A673 (cell line): ENCODE results near the gene NACA2.

ENCODE experiments used
- CTCF ChIP-seq: fragments of 300-800, 200-600 bp; sonication (generic); conservative IDR thresholded peaks from 2 replicates; pipeline ENCODE4 v1.5.1; 2017; ENCODE audit warnings: low read depth, mild to moderate bottlenecking, antibody characterized with exemption, low read length, moderate library complexity, mixed read lengths
- EZH2 ChIP-seq: fragments of 200-600 bp; sonication (generic); IDR thresholded peaks from 2 replicates; pipeline ENCODE4 v1.6.1; 2017; ENCODE audit warnings: borderline replicate concordance, low read depth, mild to moderate bottlenecking, mixed read lengths, antibody characterized with exemption, low read length; ENCODE audit not compliant: poor library complexity, severe bottlenecking

GRCh38 chr17:61580502-61580901, 10.5 kb downstream of the NACA2 start:
- no peak for TF ChIP-seq CTCF
- TF ChIP-seq EZH2 = no peak
